Measurements from ENCODE around the gene FBXL20.
A peak's percentile ranks its signal among the peaks of the same experiment; 100 is the strongest.

Gene FBXL20

GRCh38 chr17:39244600-39245570, 156.5 kb downstream of the FBXL20 start:
- peak; percentile 31 to 74 for DNase-seq

- no peak for DNase-seq
These were observed 157.3 kb downstream of the FBXL20 start for GRCh38 chr17:39244016-39244599.

- DNase-seq: no peak
These were observed 158.3 kb downstream of the FBXL20 start for GRCh38 chr17:39243155-39243554.

- DNase-seq: no peak
These were observed 160.8 kb downstream of the FBXL20 start for GRCh38 chr17:39240631-39241030.

- peak in 1 of 2 experiments; percentile 12 for DNase-seq
These were observed 161.6 kb downstream of the FBXL20 start for GRCh38 chr17:39239640-39240314.

- DNase-seq: peak; percentile 68 to 80
These were observed 163.0 kb downstream of the FBXL20 start for GRCh38 chr17:39238311-39238972.

GRCh38 chr17:39237586-39237985, 163.8 kb downstream of the FBXL20 start:
- DNase-seq: no peak

- DNase-seq: no peak
These were observed 164.4 kb downstream of the FBXL20 start for GRCh38 chr17:39236981-39237441.

GRCh38 chr17:39236450-39236927, 164.9 kb downstream of the FBXL20 start:
- DNase-seq: no peak

GRCh38 chr17:39235555-39236449, 165.6 kb downstream of the FBXL20 start:
- DNase-seq: peak in 1 of 2 experiments; percentile 85

- DNase-seq: no peak
These were observed 169.6 kb downstream of the FBXL20 start for GRCh38 chr17:39231591-39232551.

GRCh38 chr17:39231091-39231561, 170.3 kb downstream of the FBXL20 start:
- DNase-seq: no peak

- DNase-seq: no peak
These were observed 171.1 kb downstream of the FBXL20 start for GRCh38 chr17:39230361-39230760.

- no peak for DNase-seq
These were observed 172.0 kb downstream of the FBXL20 start for GRCh38 chr17:39229274-39229913.

- DNase-seq: no peak
These were observed 174.0 kb downstream of the FBXL20 start for GRCh38 chr17:39227364-39227919.

- peak in 1 of 2 experiments; percentile 38 for DNase-seq
These were observed 175.3 kb downstream of the FBXL20 start for GRCh38 chr17:39225959-39226683.

GRCh38 chr17:39225308-39225958, 176.0 kb downstream of the FBXL20 start, which contains the start of gene STAC2:
Gene STAC2 (minus strand): TSS chr17:39225945. CDS start chr17:39225502, 443 bp downstream.
- DNase-seq: no peak

GRCh38 chr17:39224778-39225307, 176.6 kb downstream of the FBXL20 start:
- no peak for DNase-seq

Data from SW 1271 (cell line).